Epithelial cell of proximal tubule (primary cell): ENCODE measurements around the gene AUH. TPM values are rescaled to one million over a fixed set of nuclear protein-coding genes. Genes with fewer than 3 reads are reported as not detected.

ENCODE experiments used
- DNase-seq: peaks from one replicate; pipeline ENCODE4 v3.0.0-alpha.2; 2011; ENCODE audit warnings: low read depth
- H3K4me3 ChIP-seq: 2 replicates; pipeline ENCODE4 v1.5.1; 2011; ENCODE audit warnings: low read depth, mild to moderate bottlenecking, low read length
- CTCF ChIP-seq: conservative IDR thresholded peaks from 2 replicates; pipeline ENCODE4 v1.5.1; 2012; ENCODE audit warnings: low read depth, mild to moderate bottlenecking, low read length
- total RNA-seq: library from RNA; depleted of rRNA; stranded (reverse); fragments of >200 nt; gene quantifications from 2 replicates; pipeline ENCODE4 v1.2.3, GENCODE V29; 2015

The AUH gene
- total RNA-seq, 1 donor from 2014 or later, result 16.8 TPM

GRCh38 chr9:91328186-91328585 lies 33.5 kb downstream of the AUH start:
- no peak for TF ChIP-seq CTCF
- no peak for DNase-seq
- no peak overlapping the region for H3K4me3 ChIP-seq

DNA sequence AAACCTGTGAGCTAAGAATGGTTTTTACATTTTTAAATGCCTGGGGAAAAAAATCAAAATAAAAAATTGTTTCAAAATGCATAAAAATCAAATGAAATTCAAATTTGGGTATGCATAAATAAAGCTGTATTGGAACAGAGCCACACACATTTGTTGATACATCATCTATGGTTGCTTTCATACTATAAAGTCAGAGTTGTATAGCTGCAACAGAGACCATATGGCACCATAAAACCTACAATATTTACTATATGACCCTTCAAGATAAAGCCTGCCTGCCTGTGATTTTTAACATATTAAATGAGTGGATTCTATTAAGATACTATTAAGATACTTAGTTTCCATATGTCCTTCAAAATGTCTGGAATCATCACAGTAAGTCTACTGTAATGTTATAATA lies 40.0 kb downstream of the AUH start:
- no peak overlapping the region for H3K4me3 ChIP-seq
- TF ChIP-seq CTCF, result no peak
- no peak for DNase-seq

- H3K4me3 ChIP-seq, result no peak overlapping the region
- no peak for DNase-seq
- TF ChIP-seq CTCF, result no peak
Observed at GRCh38 chr9:91320299-91320698, 41.4 kb downstream of the AUH start.

DNA sequence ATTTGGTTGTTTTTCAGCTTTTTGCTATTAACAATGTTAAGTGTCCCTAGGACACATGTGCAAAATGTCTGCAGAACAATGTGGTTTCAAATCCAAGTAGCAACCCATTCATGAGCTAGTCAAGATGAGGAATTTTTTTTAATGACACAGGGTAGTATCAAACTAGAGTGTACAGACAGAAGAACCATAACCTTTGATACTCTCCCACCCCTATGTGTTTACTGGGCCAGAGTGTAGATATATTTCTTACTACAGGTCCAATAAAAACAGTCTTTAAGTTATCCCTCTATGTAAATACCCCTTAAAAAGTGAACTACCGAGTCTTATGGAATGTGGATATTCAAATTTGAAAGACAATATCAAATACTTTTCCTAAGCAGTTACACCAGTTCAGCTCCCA lies 45.6 kb downstream of the AUH start:
- H3K4me3 ChIP-seq, result no peak overlapping the region
- no peak for TF ChIP-seq CTCF

DNA sequence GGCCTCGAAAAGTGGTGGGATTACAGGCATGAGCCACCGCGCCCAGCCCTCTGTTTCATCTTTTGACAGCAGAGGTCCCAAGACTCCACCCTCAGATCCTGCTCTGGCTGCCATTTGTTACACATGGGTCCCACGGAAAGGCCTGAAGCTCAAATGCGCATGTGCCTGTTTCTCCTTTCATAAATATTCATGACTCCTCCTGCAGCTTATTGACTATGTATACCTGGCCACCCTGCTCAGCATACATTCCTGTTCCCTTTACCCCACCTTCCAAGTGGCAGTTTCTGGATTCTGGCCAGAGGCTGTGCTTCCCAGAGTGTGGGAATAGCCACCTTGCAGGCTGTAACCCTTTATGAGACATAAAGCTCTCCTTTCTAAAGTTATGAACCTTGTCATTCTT lies 46.5 kb downstream of the AUH start:
- no peak for DNase-seq
- TF ChIP-seq CTCF, result no peak
- no peak overlapping the region for H3K4me3 ChIP-seq

More for the DNA sequence above, 45.6 kb downstream of the AUH start:
- DNase-seq, result no peak

DNA sequence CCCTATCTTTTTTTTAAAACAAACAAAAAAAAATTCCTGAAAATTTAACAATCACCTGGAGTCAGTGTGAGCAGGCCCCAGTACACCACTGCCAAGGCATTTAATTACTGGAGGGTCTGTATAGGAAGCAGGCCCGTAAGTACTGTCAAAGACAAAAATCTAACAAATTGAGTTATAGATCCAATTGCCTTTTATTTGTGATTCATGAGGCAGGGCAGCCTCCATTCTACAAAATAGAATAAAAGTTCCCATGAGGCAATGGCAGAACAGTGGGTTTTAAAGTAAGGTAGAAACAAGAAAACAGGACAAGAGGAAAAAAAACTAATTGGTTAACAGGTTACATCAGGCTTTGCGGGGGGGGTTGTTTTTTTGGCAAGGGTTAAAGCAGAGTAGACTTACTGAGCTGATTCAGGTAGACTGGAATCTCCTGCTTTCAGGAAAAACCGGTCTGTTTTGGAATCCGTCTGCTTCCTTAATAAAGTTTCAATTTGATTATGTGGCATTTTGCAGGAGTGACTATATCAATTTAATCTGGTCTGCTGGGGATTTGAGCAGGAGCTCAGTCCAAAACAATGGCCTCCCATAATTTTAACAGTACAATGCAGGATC lies 48.9 kb downstream of the AUH start:
- TF ChIP-seq CTCF, result no peak
- no peak overlapping the region for H3K4me3 ChIP-seq
- DNase-seq, result no peak

DNA sequence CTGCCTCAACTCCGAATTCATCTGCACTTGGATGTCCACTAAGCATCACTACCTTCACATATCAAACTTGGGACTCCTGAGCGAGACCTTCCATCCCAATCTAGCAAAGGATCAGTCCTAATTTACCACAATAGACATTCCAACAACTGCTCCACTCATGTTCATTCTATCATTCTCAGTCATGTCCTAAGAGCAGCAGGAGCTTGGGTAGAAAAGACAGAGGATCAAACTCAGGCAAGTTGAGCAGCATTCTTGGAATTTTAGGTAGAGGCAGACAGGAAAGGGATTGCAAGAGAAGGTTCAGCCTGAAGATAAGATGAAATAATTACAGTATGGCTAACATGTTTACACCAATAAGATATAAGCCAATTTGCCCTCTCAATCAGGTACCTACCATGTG lies 51.7 kb downstream of the AUH start:
- TF ChIP-seq CTCF, result no peak
- DNase-seq, result no peak
- no peak overlapping the region for H3K4me3 ChIP-seq
